NCI-H510A treated with DMSO at 0.1 percent for 48 hours (cell line): Measurements from ENCODE around the gene ERLIN1.

ENCODE experiments used
- DNase-seq: peaks from one replicate; lab custom pipeline; 2025; lab: John Stamatoyannopoulos, UW

The ERLIN1 gene

GRCh38 chr10:100172349-100172748 is 13.5 kb downstream of the ERLIN1 start:
- no peak for DNase-seq

- no peak for DNase-seq
Observed at GRCh38 chr10:100168313-100168643, 17.6 kb downstream of the ERLIN1 start.

- DNase-seq = no peak
Observed at GRCh38 chr10:100167553-100168312, 18.1 kb downstream of the ERLIN1 start.

GRCh38 chr10:100163704-100164621 is 21.9 kb downstream of the ERLIN1 start:
- DNase-seq = no peak

- DNase-seq = no peak
Observed at GRCh38 chr10:100162696-100163095, 23.1 kb downstream of the ERLIN1 start.

- DNase-seq = no peak
Observed at GRCh38 chr10:100158044-100158805, 27.6 kb downstream of the ERLIN1 start.

- DNase-seq = no peak
Observed at GRCh38 chr10:100157156-100157555, 28.7 kb downstream of the ERLIN1 start.

- no peak for DNase-seq
Observed at GRCh38 chr10:100155936-100156335, 29.9 kb downstream of the ERLIN1 start.

GRCh38 chr10:100154666-100155065 is 31.2 kb downstream of the ERLIN1 start:
- no peak for DNase-seq

GRCh38 chr10:100153239-100153825 is 32.5 kb downstream of the ERLIN1 start:
- DNase-seq = no peak

GRCh38 chr10:100151723-100152300 is 34.0 kb downstream of the ERLIN1 start:
- DNase-seq = no peak

- DNase-seq = no peak
Observed at GRCh38 chr10:100148353-100149211, 37.2 kb downstream of the ERLIN1 start.

GRCh38 chr10:100146875-100147650 is 38.8 kb downstream of the ERLIN1 start:
- DNase-seq = no peak

GRCh38 chr10:100146398-100146797 is 39.4 kb downstream of the ERLIN1 start:
- no peak for DNase-seq

- DNase-seq = no peak
Observed at GRCh38 chr10:100143756-100144155, 42.1 kb downstream of the ERLIN1 start.

GRCh38 chr10:100141446-100142087 is 44.3 kb downstream of the ERLIN1 start:
- no peak for DNase-seq

- DNase-seq = no peak
Observed at GRCh38 chr10:100140070-100140469, 45.8 kb downstream of the ERLIN1 start.

GRCh38 chr10:100138921-100139496 is 46.8 kb downstream of the ERLIN1 start:
- no peak for DNase-seq

GRCh38 chr10:100135486-100135885 is 50.3 kb downstream of the ERLIN1 start:
- DNase-seq = no peak
